ENCODE results near the gene CLIP2.
"Not testable (repeated sequence)": the region's sequence is repeated elsewhere in the genome, so short reads cannot be mapped to it uniquely, and the experiment has no call there.

The CLIP2 gene

DNA sequence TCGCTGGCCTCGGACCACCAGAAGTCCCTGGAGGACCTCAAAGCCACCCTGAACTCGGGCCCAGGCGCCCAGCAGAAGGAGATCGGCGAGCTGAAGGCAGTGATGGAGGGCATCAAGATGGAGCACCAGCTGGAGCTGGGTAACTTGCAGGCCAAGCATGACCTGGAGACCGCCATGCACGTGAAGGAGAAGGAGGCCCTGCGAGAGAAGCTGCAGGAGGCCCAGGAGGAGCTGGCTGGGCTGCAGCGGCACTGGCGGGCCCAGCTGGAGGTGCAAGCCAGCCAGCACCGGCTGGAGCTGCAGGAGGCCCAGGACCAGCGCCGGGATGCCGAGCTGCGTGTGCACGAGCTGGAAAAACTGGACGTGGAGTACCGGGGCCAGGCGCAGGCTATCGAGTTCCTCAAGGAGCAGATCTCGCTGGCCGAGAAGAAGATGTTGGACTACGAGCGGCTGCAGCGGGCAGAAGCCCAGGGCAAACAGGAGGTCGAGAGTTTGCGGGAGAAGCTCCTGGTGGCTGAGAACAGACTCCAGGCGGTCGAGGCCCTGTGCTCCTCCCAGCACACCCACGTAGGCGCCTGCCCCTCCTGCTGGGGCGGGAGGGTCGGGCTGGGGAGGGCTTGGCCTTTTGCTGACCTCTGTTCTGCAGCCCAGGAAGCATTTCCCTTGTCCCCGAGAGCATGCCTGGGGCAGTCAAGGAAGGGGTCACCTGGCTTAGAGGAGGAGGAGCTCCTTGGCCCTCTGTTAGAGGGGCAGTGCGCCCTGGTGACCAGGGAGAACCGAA, 87.2 kb downstream of the CLIP2 start:
- DNase-seq = no peak

DNA sequence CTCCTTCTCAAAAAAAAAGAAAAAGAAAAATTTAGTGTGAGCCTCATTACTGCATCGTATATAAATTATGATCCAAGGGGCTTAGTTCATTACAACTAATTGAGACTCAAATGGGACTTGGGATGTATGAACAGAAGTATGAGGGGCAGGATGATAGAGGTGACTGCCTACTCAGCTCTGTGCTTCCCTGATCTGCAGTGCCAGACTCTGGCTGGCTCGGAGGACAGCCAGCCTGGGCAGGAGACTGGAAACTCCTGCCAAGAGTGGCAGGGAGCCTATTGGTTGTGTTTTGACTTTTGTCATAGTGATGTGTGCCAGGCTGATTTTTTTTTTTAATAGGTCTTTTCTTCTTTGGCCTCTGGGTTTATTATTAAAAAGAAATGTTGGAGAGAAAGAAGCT, 90.7 kb downstream of the CLIP2 start:
- DNase-seq = peak; percentile 81

DNA sequence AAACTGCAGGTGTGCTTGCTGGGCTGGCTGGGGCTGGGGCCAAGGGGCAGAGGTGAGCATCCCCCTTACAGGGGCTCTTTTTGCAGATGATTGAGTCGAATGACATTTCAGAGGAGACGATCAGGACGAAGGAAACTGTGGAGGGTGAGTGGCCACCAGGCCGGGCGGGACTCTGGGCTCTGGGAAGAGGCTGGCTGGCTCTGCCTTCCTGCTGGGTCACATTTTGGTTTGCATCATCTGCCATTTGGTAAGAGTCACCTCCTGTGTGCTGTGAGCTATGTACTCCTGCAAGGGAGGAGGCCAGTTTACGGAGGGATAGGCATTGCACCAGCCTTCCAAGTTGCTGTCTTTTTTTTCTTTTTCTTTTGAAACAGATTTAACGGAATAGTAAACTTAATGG, 91.5 kb downstream of the CLIP2 start:
- no peak for DNase-seq

DNA sequence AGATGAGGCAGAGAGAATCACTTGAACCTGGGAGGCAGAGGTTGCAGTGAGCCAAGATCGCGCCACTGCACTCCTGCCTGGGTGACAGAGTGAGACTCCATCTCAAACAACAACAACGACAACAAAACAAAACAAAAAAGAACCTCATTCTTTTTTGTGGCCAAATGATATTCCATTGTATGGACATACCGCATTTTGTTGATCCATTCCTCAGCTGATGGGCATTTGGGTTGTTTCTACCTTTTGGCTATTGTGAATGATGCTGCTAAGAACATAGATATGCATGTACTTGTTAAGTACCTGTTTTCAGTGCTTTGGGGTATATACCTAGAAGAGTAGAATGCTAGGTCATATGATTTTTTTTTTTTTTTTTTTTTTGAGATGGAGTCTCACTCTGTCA, 94.9 kb downstream of the CLIP2 start:
- DNase-seq = not testable (repeated sequence)

DNA sequence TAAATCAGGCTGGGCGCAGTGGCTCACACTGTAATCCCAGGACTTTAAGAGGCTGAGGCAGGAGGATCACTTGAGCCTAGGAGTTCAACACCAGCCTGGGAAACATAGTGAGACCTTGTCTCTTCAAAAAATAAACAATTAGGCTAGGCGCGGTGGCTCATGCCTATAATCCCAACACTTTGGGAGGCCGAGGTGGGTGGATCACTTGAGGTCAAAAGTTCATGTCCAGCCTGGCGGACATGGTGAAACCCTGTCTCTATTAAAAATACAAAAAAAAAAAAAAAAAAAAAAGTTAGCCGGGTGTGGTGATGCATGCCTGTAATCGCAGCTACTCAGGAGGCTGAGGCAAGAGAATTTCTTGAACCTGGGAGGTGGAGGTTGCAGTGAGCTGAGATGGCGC, 95.6 kb downstream of the CLIP2 start:
- not testable (repeated sequence) for DNase-seq

DNA sequence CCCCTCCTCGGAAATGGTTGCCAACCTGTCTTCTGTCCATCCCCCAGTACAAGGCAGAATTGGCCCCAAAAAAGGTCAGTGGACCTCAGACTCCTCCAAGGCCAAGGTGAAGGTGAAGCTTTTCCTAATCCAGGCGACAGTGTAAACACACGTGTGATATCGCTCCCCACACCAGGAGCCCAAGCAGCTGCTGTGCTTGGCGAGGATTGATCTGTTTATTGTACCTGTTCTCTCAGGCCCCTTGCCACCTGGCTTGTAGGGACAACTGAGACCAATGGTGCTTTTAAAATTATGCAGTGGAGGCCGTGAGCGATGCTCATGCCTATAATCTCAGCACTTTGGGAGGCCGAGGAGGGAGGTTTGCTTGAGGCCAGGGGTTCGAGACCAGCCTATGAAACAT, 98.4 kb downstream of the CLIP2 start:
- DNase-seq = no peak

DNA sequence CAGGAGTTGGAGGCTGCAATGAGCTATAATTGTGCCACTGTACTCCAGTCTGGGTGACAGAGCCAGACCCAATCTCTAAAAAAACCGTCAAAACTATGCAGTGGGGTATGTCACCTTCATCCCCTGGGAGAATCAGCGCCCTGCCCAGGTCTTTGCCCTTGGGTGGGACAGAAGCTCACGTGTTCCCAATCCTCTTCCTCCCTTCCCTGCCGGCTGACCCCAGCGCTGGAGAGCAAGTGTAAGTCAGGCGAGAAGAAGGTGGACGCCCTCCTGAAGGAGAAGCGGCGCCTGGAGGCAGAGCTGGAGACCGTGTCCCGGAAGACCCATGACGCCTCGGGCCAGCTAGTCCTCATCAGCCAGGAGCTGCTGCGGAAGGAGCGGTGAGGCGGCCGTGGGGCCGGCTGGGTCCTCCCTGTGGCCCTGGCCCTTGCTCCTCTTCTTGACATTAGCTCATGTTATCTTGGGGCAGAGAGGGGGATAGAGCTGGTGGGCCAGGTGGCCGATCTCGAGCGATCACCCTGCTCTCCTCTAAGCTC, 99.7 kb downstream of the CLIP2 start:
- DNase-seq = no peak

DNA sequence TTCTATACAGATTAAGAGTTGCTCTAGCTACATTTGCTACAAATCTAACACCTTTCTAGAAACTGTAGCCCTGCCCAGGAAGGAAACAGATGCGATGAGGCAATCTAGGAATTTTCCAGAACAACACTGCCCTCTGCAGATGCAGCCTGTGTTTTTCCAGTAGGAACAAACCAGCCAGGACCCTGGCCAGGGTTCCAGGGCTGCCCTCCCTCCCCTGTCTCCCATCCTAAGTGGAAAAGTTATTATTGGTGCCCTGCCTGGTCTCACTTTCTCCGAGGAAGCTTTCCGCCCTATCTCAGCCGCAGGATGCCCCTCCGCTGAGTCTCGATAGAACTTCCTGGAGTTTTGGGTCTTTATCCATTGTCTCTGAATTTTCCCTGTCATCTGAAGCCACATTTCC, 104.5 kb downstream of the CLIP2 start:
- DNase-seq = peak; percentile 71

DNA sequence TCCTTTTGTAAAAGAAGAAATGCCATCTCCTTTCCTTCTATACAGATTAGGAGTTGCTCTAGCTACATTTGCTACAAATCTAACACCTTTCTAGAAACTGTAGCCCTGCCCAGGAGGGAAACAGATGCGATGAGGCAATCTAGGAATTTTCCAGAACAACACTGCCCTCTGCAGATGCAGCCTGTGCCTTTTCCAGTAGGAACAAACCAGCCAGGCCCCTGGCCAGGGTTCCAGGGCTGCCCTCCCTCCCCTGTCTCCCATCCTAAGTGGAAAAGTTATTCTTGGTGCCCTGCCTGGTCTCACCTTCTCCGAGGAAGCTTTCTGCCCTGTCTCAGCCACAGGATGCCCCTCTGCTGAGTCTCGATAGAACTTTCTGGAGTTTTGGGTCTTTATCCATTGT, 105.4 kb downstream of the CLIP2 start:
- DNase-seq = peak; percentile 9

DNA sequence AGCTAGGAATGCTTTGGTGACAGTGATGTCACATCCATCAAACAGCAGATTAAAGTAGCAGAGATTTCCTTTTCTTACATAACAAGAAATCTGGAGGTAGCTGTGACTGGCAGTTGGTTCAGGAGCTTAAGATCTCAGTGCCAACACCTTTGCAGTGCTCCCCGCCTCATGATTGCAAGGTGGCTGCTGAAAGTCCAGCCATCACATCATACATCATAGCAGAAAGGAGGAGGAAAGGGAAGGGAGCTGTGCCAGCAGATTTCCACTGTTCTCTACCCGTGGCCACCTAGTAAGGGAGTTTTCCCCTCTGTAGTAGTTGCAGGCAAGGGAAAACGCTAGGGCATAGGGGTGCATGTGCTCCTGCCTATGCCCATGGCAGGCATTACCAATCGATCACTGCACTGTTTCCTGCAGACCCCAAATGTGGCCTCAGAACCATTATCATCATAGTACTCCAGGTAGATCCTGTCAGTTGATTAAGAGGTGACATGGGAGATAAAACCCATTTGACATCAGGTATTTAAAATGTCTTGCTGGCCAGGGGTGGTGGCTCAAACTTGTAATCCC, 106.6 kb downstream of the CLIP2 start:
- DNase-seq = no peak

DNA sequence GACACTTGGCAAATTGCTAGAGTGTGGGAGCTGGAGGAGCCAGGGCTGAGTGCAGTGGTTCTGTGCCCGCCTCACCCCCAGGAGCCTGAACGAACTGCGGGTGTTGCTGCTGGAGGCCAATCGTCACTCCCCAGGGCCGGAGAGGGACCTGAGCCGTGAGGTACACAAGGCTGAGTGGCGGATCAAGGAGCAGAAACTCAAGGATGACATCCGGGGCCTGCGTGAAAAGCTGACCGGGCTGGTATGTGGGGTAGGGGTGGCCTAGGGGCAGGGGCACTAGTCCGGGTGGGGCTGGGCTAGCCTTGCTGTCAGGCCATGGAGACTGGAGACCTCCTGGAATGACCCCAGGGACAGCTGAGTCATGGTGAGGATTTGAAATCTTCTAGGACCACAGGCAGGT, 107.8 kb downstream of the CLIP2 start:
- DNase-seq = no peak

DNA sequence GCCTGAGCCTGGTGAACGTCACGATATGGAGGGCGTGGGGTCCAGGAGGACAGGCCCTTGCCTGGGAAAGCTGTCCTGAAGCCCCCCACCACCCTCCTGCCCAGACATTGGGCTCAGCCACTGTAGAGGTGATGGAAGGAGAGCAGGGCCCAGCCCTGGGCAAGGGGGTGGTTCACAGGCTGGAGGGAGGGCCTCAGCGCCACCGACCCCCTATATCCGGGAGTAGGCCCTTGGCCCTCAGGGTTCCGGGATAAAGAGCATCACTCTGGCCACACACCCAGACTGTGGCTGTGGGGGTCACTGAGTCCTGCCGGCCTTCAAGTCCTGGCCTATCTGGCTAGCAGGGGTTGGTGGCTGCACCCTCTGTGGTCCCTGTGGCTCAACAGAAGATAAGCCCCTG, 109.2 kb downstream of the CLIP2 start:
- no peak for DNase-seq

DNA sequence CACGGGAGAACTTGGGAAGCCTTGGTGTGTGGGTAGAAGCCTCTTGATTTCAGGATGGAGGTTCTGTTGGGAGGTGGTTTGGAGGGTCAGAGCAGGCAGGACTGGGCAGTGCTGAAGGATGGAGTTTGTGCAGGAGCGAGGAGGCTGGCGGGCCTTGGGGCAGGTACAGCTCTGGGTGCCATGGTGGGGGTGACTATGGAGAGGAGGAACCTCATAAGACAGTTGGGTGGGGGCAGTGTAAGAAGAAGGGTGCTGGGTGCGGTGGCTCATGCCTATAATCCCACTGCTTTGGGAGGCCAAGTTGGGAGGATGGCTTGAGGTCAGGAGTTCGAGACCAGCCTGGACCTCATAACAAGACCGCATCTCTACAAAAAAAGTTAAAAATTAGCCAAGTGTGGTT, 109.8 kb downstream of the CLIP2 start:
- DNase-seq = no peak

DNA sequence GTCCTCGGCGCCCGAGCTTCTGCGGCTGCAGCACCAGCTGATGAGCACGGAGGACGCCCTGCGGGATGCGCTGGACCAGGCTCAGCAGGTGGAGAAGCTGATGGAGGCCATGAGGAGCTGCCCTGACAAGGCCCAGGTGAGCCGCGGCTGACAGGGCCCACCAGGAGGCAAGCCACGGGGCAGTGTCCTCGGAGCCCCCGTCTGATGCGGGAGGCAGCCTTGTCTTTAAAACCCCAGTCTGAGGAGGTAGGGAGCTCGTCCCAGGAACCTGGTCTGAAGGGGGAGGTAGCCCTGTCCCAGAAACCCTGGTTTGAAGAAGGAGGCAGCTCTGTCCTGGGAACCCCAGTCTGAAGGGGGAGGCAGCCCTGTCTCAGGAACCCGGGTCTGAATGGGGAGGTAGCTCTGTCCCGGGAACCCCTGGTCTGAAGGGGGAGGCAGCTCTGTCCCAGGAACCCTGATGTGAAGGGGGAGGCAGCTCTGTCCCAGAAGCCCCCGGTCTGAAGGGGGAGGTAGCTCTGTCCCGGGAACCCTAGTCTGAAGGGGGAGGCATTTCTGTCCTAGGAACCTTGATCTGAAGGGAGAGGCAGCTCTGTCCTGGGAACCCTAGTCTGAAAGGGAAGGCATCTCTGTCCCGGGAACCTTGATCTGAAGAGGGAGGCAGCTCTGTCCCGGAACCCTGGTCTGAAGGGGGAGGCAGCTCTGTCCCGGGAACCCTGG, 111.4 kb downstream of the CLIP2 start:
- DNase-seq = no peak

DNA sequence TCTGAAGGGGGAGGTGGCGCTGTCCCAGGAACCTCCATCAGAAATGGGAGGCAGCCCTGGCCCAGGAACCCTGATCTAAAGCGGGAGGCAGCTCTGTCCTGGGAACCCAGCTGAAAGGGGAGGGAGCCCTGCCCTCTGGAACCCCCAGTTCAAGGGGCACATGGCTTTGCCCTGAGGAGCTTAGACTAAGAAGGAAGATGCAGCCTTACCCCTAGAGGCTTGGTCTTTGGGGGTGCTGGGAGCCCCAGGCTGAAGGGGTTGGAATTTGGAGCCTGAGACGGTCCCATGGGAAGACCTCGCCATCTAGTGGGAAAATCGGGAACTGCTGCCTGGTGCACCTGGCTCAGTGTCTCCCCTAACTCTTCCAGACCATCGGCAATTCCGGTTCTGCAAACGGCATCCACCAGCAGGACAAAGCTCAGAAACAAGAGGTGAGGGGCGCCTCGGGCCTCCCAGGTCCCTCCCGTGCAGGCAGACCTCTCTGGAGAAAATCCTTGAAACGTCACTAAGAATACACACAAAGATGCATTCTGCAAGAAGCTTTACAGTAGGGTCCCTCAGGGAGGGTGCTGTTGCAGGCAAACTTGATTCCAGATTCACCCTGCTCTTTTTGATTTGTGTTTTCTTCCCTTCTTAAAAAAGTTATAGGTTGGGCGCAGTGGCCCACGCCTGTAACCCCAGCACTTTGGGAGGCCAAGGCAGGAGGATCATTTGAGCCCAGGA, 112.1 kb downstream of the CLIP2 start:
- DNase-seq = peak; percentile 74

DNA sequence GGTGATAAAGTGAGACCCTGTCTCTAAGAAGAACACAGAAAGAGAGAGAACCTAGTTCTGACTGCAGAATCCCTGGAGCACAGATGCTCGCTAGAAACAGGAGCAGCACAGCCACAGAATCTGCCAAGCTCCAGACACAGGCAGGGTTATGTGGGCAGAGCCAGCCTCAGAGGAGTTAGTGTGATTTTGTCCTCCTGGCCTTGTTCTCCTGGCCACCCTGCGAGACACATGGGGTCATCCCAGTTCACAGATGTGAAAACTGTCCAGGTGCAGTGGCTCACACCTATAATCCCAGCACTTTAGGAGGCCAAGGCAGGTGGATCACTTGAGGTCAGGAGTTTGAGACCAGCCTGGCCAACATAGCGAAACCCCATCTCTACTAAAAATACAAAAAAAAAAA, 113.5 kb downstream of the CLIP2 start:
- not testable (repeated sequence) for DNase-seq

DNA sequence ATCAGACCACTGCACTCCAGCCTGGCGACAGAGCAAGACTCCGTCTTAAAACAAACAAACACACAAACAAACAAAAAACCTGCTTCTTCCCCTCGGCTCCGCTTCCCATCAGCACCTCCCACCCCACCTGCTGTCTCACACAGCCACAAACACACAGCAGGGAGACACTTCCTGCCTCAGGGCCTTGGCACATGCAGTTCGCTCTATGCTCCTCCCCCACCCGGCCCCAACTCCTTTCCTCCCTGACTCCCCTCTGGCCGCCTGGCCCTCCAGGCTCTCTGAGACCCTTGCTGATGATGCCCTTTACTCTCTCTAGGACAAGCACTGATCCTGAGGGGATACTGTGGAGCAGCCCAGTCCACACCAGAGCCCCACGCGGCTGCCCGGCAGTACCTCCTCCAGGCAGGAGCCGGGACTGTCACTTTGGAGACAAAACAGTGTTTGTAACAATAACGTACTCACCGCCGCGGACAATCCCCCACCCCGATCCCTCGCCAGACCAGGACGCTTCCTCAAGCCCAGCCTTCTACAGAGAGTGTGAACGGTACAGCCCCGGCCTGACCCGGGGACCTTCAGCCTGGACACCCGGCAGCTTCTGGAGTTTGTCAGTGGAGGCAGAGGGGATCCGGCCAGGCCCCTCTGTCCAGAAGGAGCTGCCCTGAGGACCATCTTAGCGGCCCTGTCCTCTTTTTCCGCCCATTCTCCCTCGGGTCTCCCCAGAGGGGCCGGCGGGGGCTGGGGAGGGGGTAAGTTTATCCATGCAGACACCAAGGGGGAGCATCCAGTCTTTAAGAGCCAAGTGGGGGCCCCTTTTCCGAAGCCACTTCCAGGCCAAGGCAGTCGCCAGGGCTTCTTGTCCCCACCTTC, 114.5 kb downstream of the CLIP2 start:
- no peak for DNase-seq

DNA sequence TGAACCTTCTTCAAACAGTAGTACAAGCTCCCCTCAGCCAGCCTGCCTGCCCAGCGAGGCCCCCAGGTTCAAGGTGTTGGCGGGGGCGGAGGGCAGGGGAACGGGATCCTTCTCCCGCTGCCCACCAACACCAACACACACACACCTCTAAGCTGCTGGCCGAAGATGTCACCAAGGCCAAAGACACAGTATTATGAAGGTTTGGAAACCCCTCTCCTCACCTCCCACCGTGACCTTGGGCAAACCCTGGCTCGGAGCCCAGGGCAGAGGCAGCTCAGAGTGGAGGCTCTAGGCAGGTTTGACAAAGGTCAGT, 115.1 kb downstream of the CLIP2 start:
- no peak for DNase-seq

DNA sequence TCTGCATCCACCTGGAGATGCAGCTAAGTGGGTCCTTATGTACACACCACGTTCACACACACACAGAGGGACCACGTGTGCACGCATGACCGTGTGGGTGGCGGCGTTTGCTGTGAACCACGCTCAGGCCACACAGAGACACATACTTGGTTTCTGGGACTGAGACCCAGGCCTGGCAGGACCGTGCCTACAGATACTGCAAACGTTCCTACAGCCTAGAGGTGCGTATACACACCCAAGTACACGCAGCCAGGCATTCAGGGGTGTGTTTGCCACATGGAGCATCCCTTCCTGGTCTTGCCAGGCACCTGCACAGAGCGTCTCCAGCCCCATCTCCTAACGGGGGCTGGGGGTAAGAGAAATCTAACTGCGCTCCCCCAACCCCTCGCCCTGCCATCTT, 115.5 kb downstream of the CLIP2 start:
- no peak for DNase-seq

DNA sequence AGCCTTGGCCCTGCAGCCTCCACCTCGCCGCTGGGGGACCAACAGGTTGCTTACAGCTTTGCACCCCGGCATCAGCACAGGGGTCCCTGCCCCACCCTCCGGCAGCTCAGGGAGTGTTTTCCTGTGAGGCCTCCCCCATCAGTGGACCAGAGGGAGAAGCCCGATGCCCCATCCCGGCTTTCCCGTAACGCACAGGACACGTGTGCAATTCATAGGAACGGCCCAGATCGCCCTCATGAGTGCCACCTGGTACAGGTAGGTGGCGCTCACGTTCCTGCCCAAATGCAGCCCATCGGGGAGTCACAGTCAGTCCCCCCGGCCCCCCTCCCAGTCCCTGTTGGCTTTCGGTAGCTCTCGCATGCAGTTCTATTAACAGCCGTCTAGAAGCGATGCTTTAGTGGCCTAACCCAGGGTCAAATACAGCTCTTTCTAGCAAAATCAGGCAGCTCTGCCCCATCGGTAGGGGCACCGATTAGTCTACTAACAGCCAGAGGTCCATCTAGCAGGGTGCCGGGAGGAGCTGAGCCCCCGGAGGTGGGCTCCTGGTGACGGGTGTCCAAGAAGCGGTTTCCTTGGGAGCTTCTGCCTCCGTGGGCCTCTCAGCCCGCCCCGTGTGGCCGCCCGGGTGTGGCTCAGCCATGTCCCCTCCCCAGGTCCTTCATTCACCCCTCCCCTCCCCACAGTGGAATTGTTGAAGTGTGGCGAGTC, 116.1 kb downstream of the CLIP2 start:
- DNase-seq = no peak

DNA sequence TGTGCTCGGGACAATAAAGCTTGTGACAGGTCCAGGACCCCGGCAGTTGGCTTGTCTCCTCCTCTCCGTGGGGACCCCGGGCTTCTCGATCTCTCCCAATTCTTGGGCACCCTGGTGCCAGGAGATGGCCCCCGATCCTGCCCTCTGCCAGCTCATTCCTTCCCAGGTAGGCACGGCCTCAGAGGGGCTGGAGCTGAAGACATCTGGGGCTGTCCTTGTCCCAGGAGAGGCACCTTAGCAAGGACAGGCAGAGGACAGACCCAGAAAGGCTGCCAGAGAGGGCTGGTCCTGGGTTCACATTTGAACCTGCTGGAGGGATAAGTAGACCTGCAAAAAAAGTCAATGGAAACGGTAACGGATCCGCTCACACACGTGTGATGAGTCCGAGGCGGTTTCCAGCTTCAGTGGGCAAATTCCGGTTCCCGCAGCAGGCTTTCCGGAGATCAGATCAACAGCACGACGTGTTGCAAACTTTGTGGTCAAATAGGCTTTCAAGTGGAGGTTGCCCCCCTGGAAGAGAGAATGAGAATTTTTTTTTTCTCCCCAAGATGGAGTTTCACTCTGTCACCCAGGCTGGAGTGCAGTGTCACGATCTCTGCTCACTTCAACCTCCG, 116.8 kb downstream of the CLIP2 start:
- DNase-seq = no peak

Data from midbrain (tissue), 1 donor.